ENCODE measurements around the gene DDB1. TPM values are rescaled to one million over a fixed set of nuclear protein-coding genes. Genes with fewer than 3 reads are reported as not detected.

The DDB1 gene
- total and polyA plus RNA-seq, 2 of the 13 experiments (the other 11 are each of a cell fraction or from before 2014, with no cell fraction given), result 217 to 266 TPM

GRCh38 chr11:61293867-61294716, 38.8 kb downstream of the DDB1 start (continued):
- TF ChIP-seq ZXDC (CRISPR knock-in tag; IDR thresholded peaks at IDR 0.05) (no peak), SNAI1 (CRISPR knock-in tag; IDR thresholded peaks at IDR 0.05; ENCODE audit: borderline replicate concordance) (peak; percentile 64; the same call in 1 of the 2 replicates), ZNF720 (CRISPR knock-in tag; IDR thresholded peaks at IDR 0.05) (no peak), ZNF512B (CRISPR knock-in tag; IDR thresholded peaks at IDR 0.05; ENCODE audit: borderline replicate concordance) (no peak), GTF2F1 (IDR thresholded peaks at IDR 0.05; ENCODE audit: low read length) (no peak), ZNF224 (CRISPR knock-in tag; IDR thresholded peaks at IDR 0.05) (no peak), ZBTB44 (CRISPR knock-in tag; IDR thresholded peaks at IDR 0.05) (no peak), PAX8 (CRISPR knock-in tag; IDR thresholded peaks at IDR 0.05; ENCODE audit: borderline replicate concordance) (no peak; the same call in 1 of the 2 replicates), RERE (CRISPR knock-in tag; IDR thresholded peaks at IDR 0.05; ENCODE audit: low read depth) (no peak), LBX2 (CRISPR knock-in tag; IDR thresholded peaks at IDR 0.05; ENCODE audit: borderline replicate concordance) (peak; percentile 67; the same call in 1 of the 2 replicates), HMGA1 (CRISPR knock-in tag; conservative IDR thresholded peaks at IDR 0.05) (no peak), ZKSCAN1 (IDR thresholded peaks at IDR 0.05; ENCODE audit: low read length) (no peak), SAFB2 (CRISPR knock-in tag; IDR thresholded peaks at IDR 0.05; ENCODE audit: borderline replicate concordance, low read depth) (0 out of 2 replicates have a peak, but pooled peaks have one; percentile 24), CEBPG (CRISPR knock-in tag; IDR thresholded peaks at IDR 0.05) (no peak)
